IPS-18a (cell line): Measurements from ENCODE around the gene NRCAM.

ENCODE experiments used
- H3K27ac ChIP-seq: one replicate; pipeline ENCODE4 v1.5.1; 2013; ENCODE audit warnings: low read length
- H3K27me3 ChIP-seq: one replicate; pipeline ENCODE4 v1.6.1; 2013; ENCODE audit warnings: mild to moderate bottlenecking, low read length; ENCODE audit not compliant: control insufficient read depth, insufficient read depth
- H3K36me3 ChIP-seq: one replicate; pipeline ENCODE4 v1.6.1; 2013; ENCODE audit warnings: low read depth, low read length; ENCODE audit not compliant: control insufficient read depth
- H3K4me1 ChIP-seq: one replicate; pipeline ENCODE4 v1.6.1; 2013; ENCODE audit warnings: low read depth, low read length; ENCODE audit not compliant: control insufficient read depth
- H3K4me3 ChIP-seq: one replicate; pipeline ENCODE4 v1.5.1; 2013; ENCODE audit warnings: low read length
- H3K9ac ChIP-seq: one replicate; pipeline ENCODE4 v1.6.1; 2013; ENCODE audit warnings: mild to moderate bottlenecking, low read length, moderate library complexity
- H3K9me3 ChIP-seq: one replicate; pipeline ENCODE4 v1.6.1; 2013; ENCODE audit warnings: low read depth, low read length; ENCODE audit not compliant: control insufficient read depth

NRCAM gene

DNA sequence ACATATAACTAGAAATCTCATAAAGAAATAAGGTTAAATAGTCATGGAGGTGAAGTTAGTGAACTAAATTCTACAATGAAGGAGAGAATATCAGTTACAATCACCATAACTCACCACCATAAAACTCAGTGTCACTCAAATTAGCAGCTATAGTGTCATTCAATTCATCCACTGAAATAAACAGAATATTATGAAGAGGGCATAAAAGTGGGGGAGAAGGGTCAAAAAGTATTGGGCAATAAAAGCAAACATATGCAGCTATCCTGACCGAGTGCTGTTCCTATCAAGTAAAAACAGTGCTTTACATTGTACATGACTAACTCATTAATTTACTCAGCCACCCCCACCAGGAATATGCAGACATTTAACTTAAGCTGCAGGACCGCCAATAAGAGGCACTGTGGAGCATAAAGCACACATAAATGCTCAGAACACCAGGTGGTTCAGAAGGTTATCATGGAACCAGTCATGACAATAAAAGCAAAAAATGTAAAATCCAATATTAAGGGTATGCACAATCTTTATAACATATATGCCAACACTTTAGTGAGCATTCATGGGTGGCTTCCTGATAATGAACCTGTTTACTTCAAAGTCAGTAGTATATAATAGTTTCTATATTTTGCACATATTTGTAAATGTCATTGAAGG lies 230.6 kb downstream of the NRCAM start:
- Histone ChIP-seq H3K4me3 (no peak overlapping the region), H3K36me3 (no peaks in the 10 kb centered on the region), H3K4me1 (no peaks in the 10 kb centered on the region), H3K27ac (no peak overlapping the region), H3K27me3 (no peaks in the 10 kb centered on the region), H3K9ac (no peak overlapping the region), H3K9me3 (no peaks in the 10 kb centered on the region)

GRCh38 chr7:108224387-108224786 lies 231.8 kb downstream of the NRCAM start:
- H3K27me3 ChIP-seq: no peaks in the 10 kb centered on the region
- no peaks in the 10 kb centered on the region for H3K9me3 ChIP-seq
- no peak overlapping the region for H3K4me3 ChIP-seq
- no peak overlapping the region for H3K9ac ChIP-seq
- H3K27ac ChIP-seq: no peak overlapping the region
- no peaks in the 10 kb centered on the region for H3K4me1 ChIP-seq
- H3K36me3 ChIP-seq: no peaks in the 10 kb centered on the region

DNA sequence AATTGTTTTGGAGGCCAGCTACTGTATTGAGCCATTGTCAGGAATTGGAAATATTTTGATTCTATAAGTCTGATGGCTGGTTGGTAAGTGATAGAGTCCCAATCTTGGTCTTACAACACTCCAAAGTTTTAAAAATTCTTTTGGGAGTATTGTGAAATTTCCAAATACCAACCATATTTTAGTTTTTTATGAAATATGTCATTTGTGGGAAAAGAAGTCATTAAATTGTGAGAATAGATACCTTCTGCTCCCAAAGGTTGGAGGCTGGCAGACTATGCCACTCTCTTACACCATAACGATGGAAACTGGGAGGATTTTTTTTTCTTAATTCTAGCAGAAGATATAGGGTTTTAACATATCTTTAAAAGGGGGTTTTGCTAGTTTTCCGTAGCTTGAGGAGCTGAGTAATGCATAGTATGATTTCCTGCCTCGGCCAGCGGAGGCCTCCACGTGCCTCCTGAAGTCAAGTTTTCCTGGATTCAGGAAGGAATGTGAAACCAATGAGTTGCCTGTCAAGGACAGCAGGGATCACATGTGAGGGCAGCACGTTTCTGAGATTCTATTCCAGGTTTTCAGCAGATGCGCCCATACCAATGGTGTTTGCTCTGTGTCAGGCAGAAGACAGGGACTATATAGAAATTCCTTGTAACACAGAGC lies 233.9 kb downstream of the NRCAM start:
- Histone ChIP-seq H3K27ac (no peak overlapping the region), H3K4me3 (no peak overlapping the region), H3K9me3 (no peaks in the 10 kb centered on the region), H3K4me1 (no peaks in the 10 kb centered on the region), H3K27me3 (no peaks in the 10 kb centered on the region), H3K36me3 (no peaks in the 10 kb centered on the region), H3K9ac (no peak overlapping the region)

DNA sequence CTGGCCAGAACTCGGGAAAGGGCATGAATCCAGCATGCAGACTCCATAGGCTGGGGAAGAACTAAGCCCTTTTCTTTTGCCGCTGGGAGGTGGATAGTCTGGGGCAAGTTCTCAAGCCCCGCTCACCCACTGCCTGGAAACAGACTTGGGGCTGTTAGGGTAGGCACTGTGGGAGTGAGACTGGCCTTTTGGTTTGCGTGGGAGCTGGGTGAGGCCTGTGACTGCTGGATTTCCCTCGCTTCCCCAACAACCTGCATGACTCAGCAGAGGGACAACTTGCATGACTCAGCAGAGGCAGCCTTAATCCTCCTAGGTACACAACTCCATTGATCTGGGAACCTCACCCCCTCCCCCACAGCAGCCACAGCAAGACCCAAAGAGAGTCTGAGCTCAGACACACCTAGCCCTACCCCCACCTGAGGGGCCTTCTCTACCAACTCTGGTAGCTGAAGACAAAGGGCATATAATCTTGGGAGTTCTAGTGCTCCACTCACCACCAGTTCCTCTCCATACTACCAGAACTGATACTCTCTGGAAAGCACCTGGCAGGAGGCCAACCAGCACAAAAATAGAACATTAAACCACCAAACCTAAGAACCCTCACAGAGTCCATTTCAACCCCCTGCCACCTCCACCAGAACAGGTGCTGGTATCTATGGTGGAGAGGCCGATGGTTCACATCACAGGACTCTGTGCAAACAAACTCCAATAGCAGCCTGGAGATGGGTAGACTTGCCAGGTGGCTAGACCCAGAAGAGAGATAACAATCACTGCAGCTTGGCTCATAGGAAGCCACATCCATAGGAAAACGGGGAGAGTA lies 244.6 kb downstream of the NRCAM start:
- Histone ChIP-seq H3K9me3 (no peaks in the 10 kb centered on the region), H3K9ac (no peak overlapping the region), H3K27me3 (no peaks in the 10 kb centered on the region), H3K4me1 (peaks cover 4% of the 10 kb centered on the region), H3K4me3 (no peak overlapping the region), H3K36me3 (no peaks in the 10 kb centered on the region), H3K27ac (no peak overlapping the region)

DNA sequence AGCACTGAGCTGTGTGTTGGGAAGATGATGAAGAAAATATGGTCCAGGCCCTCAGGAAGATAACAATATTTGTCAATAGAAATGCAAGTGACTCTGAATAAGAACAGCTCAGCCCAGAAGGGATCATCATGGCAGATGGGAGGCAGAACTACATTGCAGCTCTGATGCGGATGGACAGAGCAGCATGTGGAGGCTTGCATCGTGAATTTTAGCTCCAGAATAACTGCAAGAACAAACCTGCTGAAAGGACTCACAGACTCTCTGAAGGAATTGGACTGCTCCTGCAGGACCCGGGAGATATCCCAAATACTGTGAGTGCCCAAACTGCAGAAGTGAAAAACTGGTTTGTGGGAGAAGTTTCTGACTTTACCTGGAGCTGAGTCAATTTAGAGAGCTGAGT lies 245.4 kb downstream of the NRCAM start:
- Histone ChIP-seq H3K27me3 (no peaks in the 10 kb centered on the region), H3K9me3 (no peaks in the 10 kb centered on the region), H3K27ac (no peak overlapping the region), H3K4me3 (no peak overlapping the region), H3K9ac (no peak overlapping the region), H3K36me3 (no peaks in the 10 kb centered on the region), H3K4me1 (peaks cover 4% of the 10 kb centered on the region)

GRCh38 chr7:108205311-108205710 lies 250.9 kb downstream of the NRCAM start:
- Histone ChIP-seq H3K36me3 (no peaks in the 10 kb centered on the region), H3K4me1 (peaks cover 16% of the 10 kb centered on the region), H3K27me3 (no peaks in the 10 kb centered on the region), H3K4me3 (no peak overlapping the region), H3K9me3 (no peaks in the 10 kb centered on the region), H3K9ac (no peak overlapping the region), H3K27ac (no peak overlapping the region)

DNA sequence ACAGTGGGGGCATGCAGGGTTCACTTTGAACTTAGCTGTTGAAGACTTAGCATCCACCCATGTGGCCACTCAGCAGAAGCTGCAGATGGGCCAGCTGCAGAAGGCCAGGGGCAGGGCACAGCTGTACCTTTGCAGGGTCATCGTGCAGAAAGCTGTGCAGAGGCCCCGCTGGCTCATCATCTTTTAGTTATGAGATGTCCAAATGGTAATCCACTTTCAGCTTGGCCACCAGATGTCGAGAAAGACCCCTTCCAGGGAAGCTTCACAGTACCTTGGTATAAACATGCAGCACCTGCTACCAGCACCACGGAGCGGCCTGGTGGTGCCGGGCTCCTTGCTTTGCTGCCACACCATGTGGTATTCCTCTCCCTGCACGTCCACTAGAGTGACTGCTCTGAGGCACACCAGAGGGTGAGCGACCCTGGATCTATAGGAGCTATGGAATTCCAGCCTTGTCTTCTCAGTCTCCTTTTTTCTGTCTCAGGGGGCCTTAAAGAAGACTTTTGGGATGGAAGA lies 251.9 kb downstream of the NRCAM start:
- Histone ChIP-seq H3K4me1 (peaks cover 16% of the 10 kb centered on the region), H3K4me3 (no peak overlapping the region), H3K9ac (no peak overlapping the region), H3K27me3 (no peaks in the 10 kb centered on the region), H3K9me3 (no peaks in the 10 kb centered on the region), H3K36me3 (no peaks in the 10 kb centered on the region), H3K27ac (no peak overlapping the region)

DNA sequence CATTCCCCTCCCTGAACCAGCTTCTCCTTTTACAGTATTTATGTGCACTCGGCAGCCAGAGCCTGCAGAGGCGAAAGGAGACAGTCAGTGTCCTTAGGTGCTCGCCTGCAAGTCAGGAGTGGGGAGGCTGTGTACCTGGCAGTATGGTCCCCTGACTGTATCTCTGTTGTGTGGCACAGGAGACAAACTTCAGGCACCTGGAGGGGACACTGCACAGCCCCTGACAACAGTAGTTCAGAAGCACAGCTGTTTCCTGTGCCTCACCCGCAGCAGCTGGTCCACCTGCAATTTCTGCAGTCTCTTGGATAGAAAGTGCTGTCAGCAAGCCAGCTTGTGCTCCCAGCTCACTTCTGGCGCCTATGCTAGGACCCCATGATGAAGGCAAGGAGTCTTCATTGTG lies 252.7 kb downstream of the NRCAM start:
- H3K4me3 ChIP-seq: no peak overlapping the region

GRCh38 chr7:108202743-108203142 lies 253.5 kb downstream of the NRCAM start:
- Histone ChIP-seq H3K4me3 (no peak overlapping the region), H3K9ac (no peak overlapping the region), H3K4me1 (peaks cover 16% of the 10 kb centered on the region), H3K27ac (no peak overlapping the region), H3K27me3 (no peaks in the 10 kb centered on the region), H3K9me3 (no peaks in the 10 kb centered on the region), H3K36me3 (no peaks in the 10 kb centered on the region)

More for the DNA sequence above, 252.7 kb downstream of the NRCAM start:
- no peak overlapping the region for H3K9ac ChIP-seq
- H3K36me3 ChIP-seq: no peaks in the 10 kb centered on the region
- no peaks in the 10 kb centered on the region for H3K27me3 ChIP-seq
- H3K9me3 ChIP-seq: no peaks in the 10 kb centered on the region
- H3K27ac ChIP-seq: no peak overlapping the region
- peaks cover 16% of the 10 kb centered on the region for H3K4me1 ChIP-seq

DNA sequence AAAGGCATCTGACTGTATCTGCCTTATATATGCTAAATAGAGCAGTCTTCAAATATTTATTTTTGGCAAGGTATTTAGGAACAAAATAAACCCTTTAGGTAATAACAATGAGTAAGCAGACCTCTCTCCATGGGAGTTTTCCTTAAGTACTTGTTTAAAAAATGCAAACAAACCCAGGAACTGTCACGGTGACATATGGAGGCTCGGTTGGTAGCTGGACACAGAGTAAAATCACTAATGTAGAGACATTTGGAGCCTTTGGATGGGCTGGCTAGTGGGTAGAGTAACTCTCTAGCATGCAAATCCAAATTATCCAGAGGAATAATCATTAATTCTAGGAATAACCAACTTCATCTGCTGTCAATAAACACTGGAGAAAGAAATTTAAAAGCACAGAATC lies 254.5 kb downstream of the NRCAM start:
- H3K27me3 ChIP-seq: no peaks in the 10 kb centered on the region

GRCh38 chr7:108200326-108200725 lies 255.9 kb downstream of the NRCAM start:
- no peak overlapping the region for H3K27ac ChIP-seq
- H3K36me3 ChIP-seq: no peaks in the 10 kb centered on the region
- no peaks in the 10 kb centered on the region for H3K9me3 ChIP-seq
- no peak overlapping the region for H3K4me3 ChIP-seq
- no peak overlapping the region for H3K9ac ChIP-seq
- H3K27me3 ChIP-seq: no peaks in the 10 kb centered on the region
- peaks cover 16% of the 10 kb centered on the region for H3K4me1 ChIP-seq

More for the DNA sequence above, 254.5 kb downstream of the NRCAM start:
- Histone ChIP-seq H3K27ac (no peak overlapping the region), H3K36me3 (no peaks in the 10 kb centered on the region), H3K4me3 (no peak overlapping the region), H3K4me1 (peaks cover 16% of the 10 kb centered on the region), H3K9me3 (no peaks in the 10 kb centered on the region), H3K9ac (no peak overlapping the region)
